DMS153 treated with DMSO at 0.1 percent for 48 hours (cell line): Measurements from ENCODE around the gene DPP10.
"Not testable (repeated sequence)": the region's sequence is repeated elsewhere in the genome, so short reads cannot be mapped to it uniquely, and the experiment has no call there.

Source experiments
- DNase-seq: peaks from one replicate; lab custom pipeline; 2025; ENCODE audit not compliant: unreplicated experiment; lab: John Stamatoyannopoulos, UW

Gene DPP10

GRCh38 chr2:114709936-114710850 is 267.8 kb downstream of the DPP10 start:
- no peak for DNase-seq

GRCh38 chr2:114714313-114714712 is 271.9 kb downstream of the DPP10 start:
- DNase-seq, result no peak

- DNase-seq, result no peak
Observed at GRCh38 chr2:114717049-114717448, 274.6 kb downstream of the DPP10 start.

GRCh38 chr2:114724454-114724853 is 282.0 kb downstream of the DPP10 start:
- DNase-seq, result no peak

GRCh38 chr2:114727012-114727411 is 284.6 kb downstream of the DPP10 start:
- no peak for DNase-seq

GRCh38 chr2:114728372-114728771 is 285.9 kb downstream of the DPP10 start:
- DNase-seq, result no peak

GRCh38 chr2:114729026-114729425 is 286.6 kb downstream of the DPP10 start:
- peak; percentile 28 for DNase-seq

GRCh38 chr2:114735126-114735525 is 292.7 kb downstream of the DPP10 start:
- DNase-seq, result no peak

- DNase-seq, result no peak
Observed at GRCh38 chr2:114742245-114742644, 299.8 kb downstream of the DPP10 start.

- DNase-seq, result no peak
Observed at GRCh38 chr2:114745700-114746099, 303.3 kb downstream of the DPP10 start.

- DNase-seq, result not testable (repeated sequence)
Observed at GRCh38 chr2:114748175-114748574, 305.7 kb downstream of the DPP10 start.

- DNase-seq, result no peak
Observed at GRCh38 chr2:114752425-114752824, 310.0 kb downstream of the DPP10 start.

- DNase-seq, result no peak
Observed at GRCh38 chr2:114753145-114753544, 310.7 kb downstream of the DPP10 start.

- DNase-seq, result peak; percentile 78
Observed at GRCh38 chr2:114754907-114755563, 312.6 kb downstream of the DPP10 start.

- DNase-seq, result no peak
Observed at GRCh38 chr2:114762376-114762775, 319.9 kb downstream of the DPP10 start.

GRCh38 chr2:114762986-114763385 is 320.5 kb downstream of the DPP10 start:
- no peak for DNase-seq

- no peak for DNase-seq
Observed at GRCh38 chr2:114769110-114769509, 326.7 kb downstream of the DPP10 start.

GRCh38 chr2:114769991-114770390 is 327.6 kb downstream of the DPP10 start:
- no peak for DNase-seq

GRCh38 chr2:114784046-114784445 is 341.6 kb downstream of the DPP10 start:
- no peak for DNase-seq

GRCh38 chr2:114784890-114785583 is 342.6 kb downstream of the DPP10 start:
- DNase-seq, result no peak

- DNase-seq, result no peak
Observed at GRCh38 chr2:114786901-114787300, 344.5 kb downstream of the DPP10 start.

GRCh38 chr2:114787486-114787885 is 345.0 kb downstream of the DPP10 start:
- no peak for DNase-seq
